Sigmoid colon (tissue), 3 donors: ENCODE data around the gene DEFB116.

Experiments
- POLR2A ChIP-seq, 2 donors: fragments of 450-650 bp; IDR thresholded peaks; one replicate each; pipeline ENCODE4 v1.6.1; 2016; ENCODE audit warnings: antibody characterized with exemption in 2 of 2, mild to moderate bottlenecking in 2 of 2, moderate library complexity in 2 of 2
- TF ChIP-seq, protein P1 (sequence below), 4 experiments: fragments of 450-650 bp in 3 of 4; fragments of 200-600 bp in 1 of 4; IDR thresholded peaks; one replicate each; pipeline ENCODE4 v1.5.1; 2016 to 2019; ENCODE audit warnings: antibody characterized with exemption in 4 of 4, mild to moderate bottlenecking in 3 of 4, moderate library complexity in 2 of 4

DNA sequence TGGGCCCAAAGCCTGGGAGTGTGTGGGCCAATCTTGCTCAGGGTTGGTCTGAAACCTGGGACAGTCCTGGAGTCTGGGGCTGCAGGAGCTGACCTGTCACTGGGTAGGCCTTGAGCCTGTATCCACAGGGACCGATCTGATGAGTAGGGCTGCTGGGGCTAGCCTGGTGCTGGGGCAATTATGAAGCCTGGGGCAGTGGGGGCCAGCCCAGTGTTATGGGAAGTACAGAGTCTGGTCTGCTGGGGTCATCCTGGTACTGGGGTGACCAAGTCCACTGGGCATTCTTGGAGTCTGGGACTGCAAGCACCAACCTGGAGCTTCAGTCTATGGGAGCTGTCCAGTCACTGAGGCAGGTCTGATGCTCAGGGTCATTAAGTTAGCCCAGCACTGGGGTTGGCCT, 30.2 kb downstream of the DEFB116 start:
- TF ChIP-seq, protein P1, sequence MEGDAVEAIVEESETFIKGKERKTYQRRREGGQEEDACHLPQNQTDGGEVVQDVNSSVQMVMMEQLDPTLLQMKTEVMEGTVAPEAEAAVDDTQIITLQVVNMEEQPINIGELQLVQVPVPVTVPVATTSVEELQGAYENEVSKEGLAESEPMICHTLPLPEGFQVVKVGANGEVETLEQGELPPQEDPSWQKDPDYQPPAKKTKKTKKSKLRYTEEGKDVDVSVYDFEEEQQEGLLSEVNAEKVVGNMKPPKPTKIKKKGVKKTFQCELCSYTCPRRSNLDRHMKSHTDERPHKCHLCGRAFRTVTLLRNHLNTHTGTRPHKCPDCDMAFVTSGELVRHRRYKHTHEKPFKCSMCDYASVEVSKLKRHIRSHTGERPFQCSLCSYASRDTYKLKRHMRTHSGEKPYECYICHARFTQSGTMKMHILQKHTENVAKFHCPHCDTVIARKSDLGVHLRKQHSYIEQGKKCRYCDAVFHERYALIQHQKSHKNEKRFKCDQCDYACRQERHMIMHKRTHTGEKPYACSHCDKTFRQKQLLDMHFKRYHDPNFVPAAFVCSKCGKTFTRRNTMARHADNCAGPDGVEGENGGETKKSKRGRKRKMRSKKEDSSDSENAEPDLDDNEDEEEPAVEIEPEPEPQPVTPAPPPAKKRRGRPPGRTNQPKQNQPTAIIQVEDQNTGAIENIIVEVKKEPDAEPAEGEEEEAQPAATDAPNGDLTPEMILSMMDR (IDR thresholded peaks at IDR 0.05): no peak
- no peak for TF ChIP-seq POLR2A (IDR thresholded peaks at IDR 0.05)
